ENCODE measurements around the gene CD70. TPM values are rescaled to one million over a fixed set of nuclear protein-coding genes. Genes with fewer than 3 reads are reported as not detected.

The CD70 gene
- total and polyA plus RNA-seq, 2 donors (not counting 1 experiment from before 2014, with no cell fraction given), result 23.9 to 49.1 TPM

GRCh38 chr19:6590258-6590826, 608 bp downstream of the CD70 start:
- no peaks in the 10 kb centered on the region for H3K9me3 Mint-ChIP-seq (ENCODE audit: insufficient read depth)
- Histone ChIP-seq H2AFZ (ENCODE audit: insufficient read depth, low read depth, low read length, poor library complexity, severe bottlenecking) (peak overlapping the region; percentile 44), H3K27ac (ENCODE audit: low read length in 2 of 2) (peak overlapping the region in 1 of 2 donors; percentile 53), H3K9me3 (ENCODE audit: control extremely low read depth in 1 of 3, control insufficient read depth in 2 of 3, insufficient read depth in 1 of 3, low read length in 2 of 3) (no peaks in the 10 kb centered on the region), H3K4me1 (ENCODE audit: control insufficient read depth in 2 of 2, insufficient read depth in 2 of 2, low read length in 2 of 2) (peaks cover 55 to 56% of the 10 kb centered on the region in 2 donors), H3K4me2 (replicated peaks; ENCODE audit: low read depth, low read length, poor library complexity, severe bottlenecking) (peak overlapping the region; percentile 81), H3K27me3 (replicated peaks in 1 of 4; ENCODE audit: control extremely low read depth in 1 of 4, control insufficient read depth in 3 of 4, insufficient read depth in 4 of 4, low read length in 3 of 4) (peaks cover 0 to 45% (median 9%) of the 10 kb centered on the region in 4 experiments), H4K20me1 (ENCODE audit: control insufficient read depth, insufficient read depth, low read length, poor library complexity, severe bottlenecking) (no peaks in the 10 kb centered on the region), H3K9ac (ENCODE audit: low read length) (peak overlapping the region; percentile 60), H3K4me3 (ENCODE audit: control extremely low read depth in 1 of 5, extremely low read depth in 1 of 5, insufficient read depth in 1 of 5, low read depth in 2 of 5, low read length in 4 of 5) (peak overlapping the region in 4 of 5 experiments; percentile 16 to 60 (median 52)), H3K79me2 (ENCODE audit: control insufficient read depth, insufficient read depth, low read length) (no peaks in the 10 kb centered on the region), H3K36me3 (replicated peaks in 1 of 2; ENCODE audit: control extremely low read depth in 1 of 2, control insufficient read depth in 1 of 2, extremely low read depth in 1 of 2, insufficient read depth in 2 of 2, low read length in 1 of 2) (no peaks in the 10 kb centered on the region)
- H3K27me3 Mint-ChIP-seq, result peaks cover 32% of the 10 kb centered on the region
- no peak for TF ChIP-seq EZH2 (IDR thresholded peaks at IDR 0.05; ENCODE audit: borderline replicate concordance, insufficient read depth, low read depth, low read length, poor library complexity, severe bottlenecking)
- ChIA-PET POLR2A (interaction anchor here (1.2 kb wide), 1 partner anchor 74 kb away, joined by 3 read pairs; no protein-coding TSS in a partner anchor), CTCF (interaction anchor here (1.2 kb wide), 1 partner anchor 10 kb away, joined by 5 read pairs; no protein-coding TSS in a partner anchor)
- DNase-seq, result peak; percentile 60
- intact Hi-C loops (cut with micrococcal nuclease), result loop anchor here (2.0 to 5.0 kb wide), 2 partner anchors 14 to 147 kb away; partner anchors contain the start of genes GPR108 and TRIP10
- H3K27ac Mint-ChIP-seq, result peak overlapping the region; percentile 93
- 2% methylated on average over 31 of the region's 31 CpGs for WGBS (ENCODE audit: insufficient coverage)
- ATAC-seq (ENCODE audit: low read depth), result peak; percentile 6
- H3K4me1 Mint-ChIP-seq, result peaks cover 60% of the 10 kb centered on the region
- H3K4me3 Mint-ChIP-seq, result peak overlapping the region; percentile 99

- peaks cover 60% of the 10 kb centered on the region for H3K4me1 Mint-ChIP-seq
- peak overlapping the region; percentile 60 for H3K9ac ChIP-seq (ENCODE audit: low read length)
- peaks cover 55 to 56% of the 10 kb centered on the region in 2 donors for H3K4me1 ChIP-seq (ENCODE audit: control insufficient read depth in 2 of 2, insufficient read depth in 2 of 2, low read length in 2 of 2)
Measured at GRCh38 chr19:6589711-6590257, 1.2 kb downstream of the CD70 start.

More at GRCh38 chr19:6589711-6590257, 1.2 kb downstream of the CD70 start:
- ChIA-PET POLR2A (interaction anchor here (0.7 to 1.2 kb wide), 2 partner anchors 67 to 73 kb away, joined by 3 to 6 read pairs; no protein-coding TSS in a partner anchor), CTCF (interaction anchor here (1.2 kb wide), 1 partner anchor 11 kb away, joined by 5 read pairs; no protein-coding TSS in a partner anchor)
- no peaks in the 10 kb centered on the region for H3K9me3 ChIP-seq (ENCODE audit: control extremely low read depth in 1 of 3, control insufficient read depth in 2 of 3, insufficient read depth in 1 of 3, low read length in 2 of 3)
- H3K27me3 ChIP-seq (replicated peaks in 1 of 4; ENCODE audit: control extremely low read depth in 1 of 4, control insufficient read depth in 3 of 4, insufficient read depth in 4 of 4, low read length in 3 of 4), result peaks cover 0 to 45% (median 9%) of the 10 kb centered on the region in 4 experiments
- TF ChIP-seq EZH2 (IDR thresholded peaks at IDR 0.05; ENCODE audit: borderline replicate concordance, insufficient read depth, low read depth, low read length, poor library complexity, severe bottlenecking), result no peak
- TF ChIP-seq, protein P1, sequence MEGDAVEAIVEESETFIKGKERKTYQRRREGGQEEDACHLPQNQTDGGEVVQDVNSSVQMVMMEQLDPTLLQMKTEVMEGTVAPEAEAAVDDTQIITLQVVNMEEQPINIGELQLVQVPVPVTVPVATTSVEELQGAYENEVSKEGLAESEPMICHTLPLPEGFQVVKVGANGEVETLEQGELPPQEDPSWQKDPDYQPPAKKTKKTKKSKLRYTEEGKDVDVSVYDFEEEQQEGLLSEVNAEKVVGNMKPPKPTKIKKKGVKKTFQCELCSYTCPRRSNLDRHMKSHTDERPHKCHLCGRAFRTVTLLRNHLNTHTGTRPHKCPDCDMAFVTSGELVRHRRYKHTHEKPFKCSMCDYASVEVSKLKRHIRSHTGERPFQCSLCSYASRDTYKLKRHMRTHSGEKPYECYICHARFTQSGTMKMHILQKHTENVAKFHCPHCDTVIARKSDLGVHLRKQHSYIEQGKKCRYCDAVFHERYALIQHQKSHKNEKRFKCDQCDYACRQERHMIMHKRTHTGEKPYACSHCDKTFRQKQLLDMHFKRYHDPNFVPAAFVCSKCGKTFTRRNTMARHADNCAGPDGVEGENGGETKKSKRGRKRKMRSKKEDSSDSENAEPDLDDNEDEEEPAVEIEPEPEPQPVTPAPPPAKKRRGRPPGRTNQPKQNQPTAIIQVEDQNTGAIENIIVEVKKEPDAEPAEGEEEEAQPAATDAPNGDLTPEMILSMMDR (IDR thresholded peaks at IDR 0.05), result no peak
- no peaks in the 10 kb centered on the region for H3K79me2 ChIP-seq (ENCODE audit: control insufficient read depth, insufficient read depth, low read length)
- Mint-ChIP-seq H3K9me3 (ENCODE audit: insufficient read depth) (no peaks in the 10 kb centered on the region), H3K27ac (peak overlapping the region; percentile 93), H3K4me3 (peak overlapping the region; percentile 99), H3K27me3 (peaks cover 32% of the 10 kb centered on the region)
- intact Hi-C loops (cut with micrococcal nuclease), result loop anchor here (2.0 to 5.0 kb wide), 4 partner anchors 15 to 148 kb away; partner anchors contain the start of genes GPR108 and TRIP10
- DNase-seq (no peak), ATAC-seq (ENCODE audit: low read depth) (no peak)
- WGBS (ENCODE audit: insufficient coverage), result 11% methylated on average over 13 of the region's 16 CpGs
- no peaks in the 10 kb centered on the region for H3K36me3 ChIP-seq (replicated peaks in 1 of 2; ENCODE audit: control extremely low read depth in 1 of 2, control insufficient read depth in 1 of 2, extremely low read depth in 1 of 2, insufficient read depth in 2 of 2, low read length in 1 of 2)
- peak overlapping the region; percentile 81 for H3K4me2 ChIP-seq (replicated peaks; ENCODE audit: low read depth, low read length, poor library complexity, severe bottlenecking)
- H3K4me3 ChIP-seq (ENCODE audit: control extremely low read depth in 1 of 5, extremely low read depth in 1 of 5, insufficient read depth in 1 of 5, low read depth in 2 of 5, low read length in 4 of 5), result peak overlapping the region in 4 of 5 experiments; percentile 16 to 60 (median 52)
- H3K27ac ChIP-seq (ENCODE audit: low read length in 2 of 2), result peak overlapping the region in 1 of 2 donors; percentile 53
- no peaks in the 10 kb centered on the region for H4K20me1 ChIP-seq (ENCODE audit: control insufficient read depth, insufficient read depth, low read length, poor library complexity, severe bottlenecking)
- H2AFZ ChIP-seq (ENCODE audit: insufficient read depth, low read depth, low read length, poor library complexity, severe bottlenecking), result peak overlapping the region; percentile 44
